SW480 (cell line): ENCODE measurements around the gene VSTM2B.

Source experiments
- DNase-seq: peaks from one replicate; pipeline ENCODE4 v3.0.0-alpha.2; 2016; ENCODE audit warnings: low spot score

VSTM2B gene

DNA sequence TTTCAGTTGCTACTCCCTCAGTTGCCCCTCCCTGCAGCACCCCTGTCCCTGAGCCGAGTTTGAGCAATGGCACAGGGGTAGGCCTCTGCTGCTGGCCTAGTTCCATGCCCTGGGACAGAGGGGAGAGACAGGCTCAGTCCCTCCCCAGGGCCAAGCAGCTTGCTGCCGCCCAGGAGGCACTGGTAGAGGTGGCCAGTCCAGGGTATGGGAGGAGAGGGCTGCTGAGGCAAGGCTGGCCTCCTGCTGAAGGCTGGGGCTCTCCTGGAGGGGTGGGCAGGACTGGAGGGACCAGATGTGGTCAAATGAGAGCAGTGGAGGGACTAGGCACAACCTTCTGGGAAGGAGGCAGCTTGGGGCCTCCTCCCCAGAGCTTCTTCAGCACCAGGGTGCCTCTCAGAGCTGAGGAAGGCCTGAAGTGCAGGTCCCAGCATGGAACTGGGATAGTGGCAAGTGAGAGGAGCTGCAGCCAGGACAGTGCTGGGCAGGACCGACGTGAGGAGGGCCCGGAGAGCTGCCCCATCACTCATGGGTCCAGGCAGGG lies 29.8 kb upstream of the VSTM2B start:
- no peak for DNase-seq

DNA sequence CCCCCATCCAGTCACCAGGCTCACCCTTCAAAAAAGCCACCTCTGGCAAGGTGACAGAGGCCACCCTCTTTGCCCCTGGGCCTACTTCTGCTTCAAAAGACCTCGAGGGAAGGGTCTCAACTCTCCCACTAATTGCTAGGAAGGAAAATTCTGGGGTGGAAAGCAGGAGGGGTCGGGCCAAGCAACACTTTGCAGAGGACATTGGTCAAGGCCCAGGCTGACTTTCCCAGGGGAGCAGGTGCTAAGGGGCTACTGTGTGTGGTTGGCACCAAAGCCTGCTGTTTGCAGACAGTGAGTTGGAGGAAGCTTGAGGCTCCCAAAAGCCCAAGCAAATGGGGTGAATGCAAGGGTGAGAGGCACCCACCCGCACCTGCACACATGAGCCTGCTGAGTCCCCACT lies 28.6 kb upstream of the VSTM2B start:
- no peak for DNase-seq

GRCh38 chr19:29497686-29498436 lies 27.9 kb upstream of the VSTM2B start:
- no peak for DNase-seq

GRCh38 chr19:29499261-29499920 lies 26.4 kb upstream of the VSTM2B start:
- DNase-seq, result no peak

- DNase-seq, result no peak
These were observed 25.7 kb upstream of the VSTM2B start for GRCh38 chr19:29499921-29500590.

- DNase-seq, result no peak
These were observed 23.8 kb upstream of the VSTM2B start for GRCh38 chr19:29501816-29502580.

GRCh38 chr19:29502581-29502850 lies 23.3 kb upstream of the VSTM2B start:
- no peak for DNase-seq

GRCh38 chr19:29503140-29503758 lies 22.5 kb upstream of the VSTM2B start:
- DNase-seq, result no peak

DNA sequence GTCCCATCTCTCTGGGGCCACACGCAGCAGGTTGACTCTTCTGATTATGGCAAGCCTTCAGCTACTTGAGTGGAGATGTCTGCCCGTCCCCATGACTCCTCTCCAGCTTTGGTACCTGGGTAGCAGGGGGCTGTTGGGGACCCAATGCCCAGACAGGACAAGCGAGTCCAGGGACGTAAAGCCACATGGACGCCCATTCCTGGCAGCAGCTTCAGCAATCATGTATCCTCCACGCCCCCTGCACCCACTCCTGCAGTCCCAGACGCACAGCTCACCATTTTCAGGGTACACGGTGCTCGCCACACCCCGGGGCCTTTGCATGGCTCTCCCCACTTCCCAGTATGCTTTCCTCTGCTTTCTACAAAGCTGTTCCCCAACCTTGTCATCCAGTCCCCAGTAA lies 22.0 kb upstream of the VSTM2B start:
- DNase-seq, result no peak

GRCh38 chr19:29504454-29504853 lies 21.3 kb upstream of the VSTM2B start:
- DNase-seq, result no peak

DNA sequence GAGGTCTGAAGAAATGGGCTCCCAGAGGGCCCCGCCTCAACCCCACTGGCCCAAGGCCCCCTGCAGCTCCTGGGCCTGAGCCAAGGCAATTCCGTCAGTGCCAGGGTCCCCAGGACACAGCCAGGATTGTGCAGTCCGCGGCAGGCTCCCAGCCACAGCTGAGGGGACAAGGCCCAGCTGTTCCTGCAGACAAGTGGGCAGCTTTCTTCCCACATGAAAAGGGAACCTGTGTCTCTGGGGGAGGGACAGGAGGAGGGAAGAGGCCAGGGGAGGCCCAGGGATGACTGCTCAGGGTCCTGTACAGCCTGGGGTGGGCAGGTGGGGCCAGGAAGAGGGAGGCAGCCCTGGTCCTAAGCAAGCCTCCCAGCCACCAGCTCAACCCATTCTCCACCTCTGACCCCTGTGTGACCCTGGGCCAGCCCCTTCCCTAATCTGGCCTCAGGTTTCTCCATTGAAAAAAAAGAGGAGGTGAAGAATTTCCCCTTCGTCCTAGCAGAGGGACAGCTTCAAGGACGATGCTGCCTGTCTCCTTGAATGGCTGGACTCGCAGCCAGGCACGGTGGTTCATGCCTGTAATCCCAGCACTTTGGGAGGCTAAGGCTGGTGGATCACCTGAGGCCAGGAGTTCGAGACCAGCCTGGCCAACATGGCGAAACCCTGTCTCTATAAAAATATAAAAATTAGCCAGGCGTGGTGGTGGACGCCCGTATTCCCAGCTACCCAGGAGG lies 20.5 kb upstream of the VSTM2B start:
- DNase-seq, result no peak

GRCh38 chr19:29506619-29506911 lies 19.2 kb upstream of the VSTM2B start:
- no peak for DNase-seq

- no peak for DNase-seq
These were observed 18.5 kb upstream of the VSTM2B start for GRCh38 chr19:29507081-29507860.

DNA sequence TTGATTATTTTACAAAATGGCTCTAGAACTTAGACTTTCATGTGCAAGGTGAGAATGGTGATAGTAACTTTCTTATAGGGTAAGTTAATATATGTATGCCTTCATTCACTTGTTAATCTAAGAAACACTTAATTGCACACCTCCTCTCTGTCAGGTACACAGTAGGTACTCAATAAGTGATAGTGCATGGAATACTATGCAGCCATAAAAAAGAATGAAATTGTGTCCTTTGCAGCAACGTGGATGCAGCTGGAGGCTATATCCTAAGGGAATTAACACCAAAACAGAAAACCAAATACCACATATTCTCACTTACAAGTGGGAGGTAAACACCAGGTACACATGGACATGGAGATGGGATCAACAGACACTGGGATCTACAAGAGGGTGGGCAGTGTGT lies 17.6 kb upstream of the VSTM2B start:
- DNase-seq, result no peak

DNA sequence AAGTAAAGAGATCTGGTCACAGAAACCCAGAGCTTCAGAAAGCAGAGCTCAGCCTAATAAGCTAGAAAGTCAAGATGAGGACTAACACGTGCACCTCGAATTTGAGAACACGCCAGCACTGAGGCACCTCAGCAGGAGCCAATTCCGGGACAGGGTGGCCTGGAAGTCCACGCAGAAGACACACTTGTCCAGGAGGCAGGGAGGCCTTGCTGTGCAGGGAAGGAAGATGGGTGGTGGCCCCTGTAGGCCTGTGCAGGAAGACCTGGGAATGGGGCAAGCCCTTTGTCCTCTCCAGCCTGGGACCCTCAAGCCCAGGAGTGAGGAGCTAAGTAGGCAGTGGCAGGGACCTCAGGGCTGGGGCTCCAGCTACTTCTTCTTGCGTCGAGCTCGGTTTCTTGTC lies 16.3 kb upstream of the VSTM2B start:
- no peak for DNase-seq

DNA sequence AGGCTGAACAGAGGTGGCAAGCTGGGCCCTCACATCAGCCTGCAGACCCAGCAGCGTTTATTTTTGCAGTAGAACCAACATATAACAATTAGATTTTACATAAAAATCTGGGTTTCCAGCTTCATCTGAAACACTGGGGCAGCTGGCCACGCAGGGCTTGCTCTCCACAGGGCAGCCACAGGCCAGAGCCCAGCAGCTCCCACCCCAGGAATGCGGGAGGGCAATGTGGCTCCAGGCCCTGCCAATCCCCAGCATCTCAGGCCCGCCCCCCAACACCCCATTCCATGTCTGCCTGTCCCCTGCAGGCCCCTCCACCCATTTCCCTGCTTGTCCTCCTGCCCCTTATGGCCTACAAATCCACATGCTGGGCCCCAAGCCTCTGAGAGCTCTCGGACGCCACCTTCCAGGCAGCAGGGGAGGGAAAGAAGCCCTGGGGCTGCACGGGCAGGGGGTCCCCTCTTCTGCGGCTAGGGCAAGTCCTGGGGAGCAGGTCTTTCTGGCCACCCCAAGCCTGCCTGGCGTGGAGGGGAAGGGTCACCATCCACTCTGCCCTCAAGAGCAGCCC lies 15.0 kb upstream of the VSTM2B start:
- DNase-seq, result no peak

DNA sequence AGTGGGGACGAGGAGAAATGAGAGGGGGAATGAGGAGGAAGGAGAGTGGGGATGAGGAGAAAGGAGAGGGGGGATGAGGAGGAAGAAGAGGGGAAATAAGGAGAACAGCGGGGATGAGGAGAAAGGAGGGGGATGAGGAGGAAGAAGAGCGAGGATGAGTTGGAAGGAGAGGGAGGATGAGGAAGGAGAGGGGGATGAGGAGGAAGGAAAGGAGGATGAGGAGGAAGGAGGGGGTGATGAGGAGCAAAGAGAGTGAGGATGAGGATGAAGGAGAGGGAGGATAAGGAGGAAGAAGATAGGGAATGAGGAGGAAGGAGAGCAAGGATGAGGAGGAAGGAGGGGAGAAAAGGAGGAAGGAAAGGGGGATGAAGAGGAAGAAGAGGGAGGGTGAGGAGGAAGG lies 14.0 kb upstream of the VSTM2B start:
- DNase-seq, result no peak

DNA sequence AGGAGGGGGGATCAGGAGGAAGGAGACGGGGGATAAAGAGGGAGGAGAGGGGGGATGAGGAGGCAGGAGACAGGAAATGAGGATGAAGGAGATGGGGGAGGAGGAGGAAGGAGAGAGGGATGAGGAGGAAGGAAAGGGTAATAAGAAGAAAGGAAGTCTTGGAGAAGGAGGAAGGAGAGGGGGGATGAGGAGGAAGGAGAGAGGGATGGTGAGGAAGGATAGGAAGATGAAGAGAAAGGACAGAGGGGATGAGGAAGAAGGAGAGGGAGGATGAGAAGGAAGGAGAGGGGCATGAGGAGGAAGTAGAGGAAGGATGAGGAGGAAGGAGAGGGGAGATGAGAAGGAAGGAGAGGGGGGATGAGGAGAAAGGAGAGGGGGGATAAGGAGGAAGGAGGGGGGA lies 13.0 kb upstream of the VSTM2B start:
- no peak for DNase-seq

- peak; percentile 32 for DNase-seq
These were observed 11.1 kb upstream of the VSTM2B start for GRCh38 chr19:29514525-29515232.

DNA sequence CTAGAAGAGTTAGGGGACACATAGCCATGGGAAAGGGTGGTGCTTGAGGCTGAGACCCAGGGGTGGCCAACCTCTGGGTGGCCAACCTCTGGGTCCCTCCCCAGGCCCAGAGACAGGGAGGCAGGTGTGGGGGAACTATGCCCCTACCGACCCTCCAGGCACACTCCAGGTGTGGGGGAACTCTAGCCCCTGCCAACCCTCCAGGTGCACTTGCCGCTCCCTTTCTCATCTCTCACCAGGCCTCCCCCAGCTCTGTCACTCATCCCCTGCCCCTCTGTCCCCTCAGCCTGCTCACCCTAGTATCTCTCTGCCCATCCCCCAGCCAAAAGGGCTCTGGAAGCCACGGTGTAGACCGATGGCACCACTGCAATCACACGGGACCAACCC lies 10.6 kb upstream of the VSTM2B start:
- DNase-seq, result no peak
